ENCODE data around the gene REPS2.

The REPS2 gene

GRCh38 chrX:17081968-17082367, 135.5 kb downstream of the REPS2 start:
- no peak for DNase-seq (ENCODE audit: low read depth in 2 of 2)

- no peak for DNase-seq (ENCODE audit: low read depth in 2 of 2)
Observed at GRCh38 chrX:17082831-17083230, 136.4 kb downstream of the REPS2 start.

- DNase-seq (ENCODE audit: low read depth in 2 of 2) = no peak
Observed at GRCh38 chrX:17086317-17086716, 139.9 kb downstream of the REPS2 start.

- DNase-seq (ENCODE audit: low read depth in 2 of 2) = no peak
Observed at GRCh38 chrX:17095161-17095560, 148.7 kb downstream of the REPS2 start.

- DNase-seq (ENCODE audit: low read depth in 2 of 2) = no peak
Observed at GRCh38 chrX:17098516-17099247, 152.2 kb downstream of the REPS2 start.

GRCh38 chrX:17104433-17104832, 158.0 kb downstream of the REPS2 start:
- DNase-seq (ENCODE audit: low read depth in 2 of 2) = no peak

GRCh38 chrX:17120816-17121215, 174.4 kb downstream of the REPS2 start:
- no peak for DNase-seq (ENCODE audit: low read depth in 2 of 2)

- no peak for DNase-seq (ENCODE audit: low read depth in 2 of 2)
Observed at GRCh38 chrX:17154001-17154400, 207.5 kb downstream of the REPS2 start.

- no peak for DNase-seq (ENCODE audit: low read depth in 2 of 2)
Observed at GRCh38 chrX:17160975-17161374, 214.5 kb downstream of the REPS2 start.

GRCh38 chrX:17161991-17162390, 215.5 kb downstream of the REPS2 start:
- DNase-seq (ENCODE audit: low read depth in 2 of 2) = no peak

GRCh38 chrX:17164079-17164478, 217.6 kb downstream of the REPS2 start:
- no peak for DNase-seq (ENCODE audit: low read depth in 2 of 2)

- DNase-seq (ENCODE audit: low read depth in 2 of 2) = no peak
Observed at GRCh38 chrX:17164941-17165340, 218.5 kb downstream of the REPS2 start.

GRCh38 chrX:17167915-17168314, 221.5 kb downstream of the REPS2 start:
- no peak for DNase-seq (ENCODE audit: low read depth in 2 of 2)

GRCh38 chrX:17170973-17171372, 224.5 kb downstream of the REPS2 start:
- no peak for DNase-seq (ENCODE audit: low read depth in 2 of 2)

GRCh38 chrX:17174671-17175070, 228.2 kb downstream of the REPS2 start:
- DNase-seq (ENCODE audit: low read depth in 2 of 2) = no peak

- no peak for DNase-seq (ENCODE audit: low read depth in 2 of 2)
Observed at GRCh38 chrX:17182317-17182716, 235.9 kb downstream of the REPS2 start.

GRCh38 chrX:17183566-17183965, 237.1 kb downstream of the REPS2 start:
- no peak for DNase-seq (ENCODE audit: low read depth in 2 of 2)

GRCh38 chrX:17185431-17185830, 239.0 kb downstream of the REPS2 start:
- no peak for DNase-seq (ENCODE audit: low read depth in 2 of 2)

- DNase-seq (ENCODE audit: low read depth in 2 of 2) = no peak
Observed at GRCh38 chrX:17187136-17187756, 240.8 kb downstream of the REPS2 start.

- DNase-seq (ENCODE audit: low read depth in 2 of 2) = no peak
Observed at GRCh38 chrX:17192106-17192505, 245.6 kb downstream of the REPS2 start.
